Right hindlimb (tissue), 1 donor: ENCODE data around the gene PTCD3.

Source experiments
- DNase-seq: peaks from one replicate; pipeline ENCODE4 v3.0.0-alpha.2; 2018

The PTCD3 gene

GRCh38 chr2:86082756-86083155 lies 23.3 kb upstream of the PTCD3 start:
- DNase-seq = no peak

- no peak for DNase-seq
These were observed 17.8 kb upstream of the PTCD3 start for GRCh38 chr2:86087936-86088850.

GRCh38 chr2:86094229-86094628 lies 11.8 kb upstream of the PTCD3 start:
- DNase-seq = no peak

GRCh38 chr2:86097114-86097896 lies 8.7 kb upstream of the PTCD3 start:
- DNase-seq = no peak

GRCh38 chr2:86097913-86098312 lies 8.1 kb upstream of the PTCD3 start:
- DNase-seq = no peak

- DNase-seq = no peak
These were observed 3.9 kb upstream of the PTCD3 start for GRCh38 chr2:86102157-86102556.

- DNase-seq = peak; percentile 94
These were observed 625 bp upstream of the PTCD3 start, which contains the start of gene POLR1A for GRCh38 chr2:86105252-86105968. POLR1A (minus strand) TSS chr2:86105886; CDS start chr2:86105776, 110 bp downstream.

GRCh38 chr2:86107031-86107430 lies 996 bp downstream of the PTCD3 start:
- no peak for DNase-seq

GRCh38 chr2:86118130-86118529 lies 12.1 kb downstream of the PTCD3 start:
- no peak for DNase-seq

GRCh38 chr2:86123328-86123925 lies 17.4 kb downstream of the PTCD3 start:
- no peak for DNase-seq

GRCh38 chr2:86124683-86125082 lies 18.6 kb downstream of the PTCD3 start:
- DNase-seq = no peak

GRCh38 chr2:86134709-86135108 lies 28.7 kb downstream of the PTCD3 start:
- DNase-seq = no peak

- DNase-seq = no peak
These were observed 29.6 kb downstream of the PTCD3 start for GRCh38 chr2:86135653-86136052.

- no peak for DNase-seq
These were observed 30.1 kb downstream of the PTCD3 start for GRCh38 chr2:86136141-86136540.

GRCh38 chr2:86138736-86139625 lies 32.9 kb downstream of the PTCD3 start:
- DNase-seq = no peak

GRCh38 chr2:86139981-86140380 lies 33.9 kb downstream of the PTCD3 start:
- DNase-seq = no peak

GRCh38 chr2:86140969-86141392 lies 34.9 kb downstream of the PTCD3 start:
- no peak for DNase-seq

GRCh38 chr2:86142436-86143257 lies 36.6 kb downstream of the PTCD3 start:
- no peak for DNase-seq

GRCh38 chr2:86143307-86143706 lies 37.3 kb downstream of the PTCD3 start:
- DNase-seq = no peak

- no peak for DNase-seq
These were observed 38.1 kb downstream of the PTCD3 start for GRCh38 chr2:86143926-86144685.
